ENCODE data around the gene KIFC3.

- TF ChIP-seq POLR2A (IDR thresholded peaks at IDR 0.05) (no peak), CTCF (IDR thresholded peaks at IDR 0.05) (no peak), EP300 (IDR thresholded peaks at IDR 0.05) (no peak)
Observed at GRCh38 chr16:57750796-57751538, 51.3 kb downstream of the KIFC3 start.
